HG03108 (cell line): Measurements from ENCODE around the gene KCNN2.

ENCODE experiments used
- ATAC-seq: cut with Tn5 transposase; IDR thresholded peaks from one replicate; pipeline ENCODE4 v1.9.1; 2021; ENCODE audit warnings: moderate library complexity; ENCODE audit not compliant: unreplicated experiment

The KCNN2 gene

GRCh38 chr5:114362197-114362976, 517 bp downstream of the KCNN2 start:
- peak; percentile 15 for ATAC-seq

GRCh38 chr5:114362977-114363761, 1.3 kb downstream of the KCNN2 start:
- ATAC-seq = no peak

- no peak for ATAC-seq
These were observed 2.0 kb downstream of the KCNN2 start for GRCh38 chr5:114363837-114364236.

GRCh38 chr5:114367029-114367428, 5.2 kb downstream of the KCNN2 start:
- ATAC-seq = no peak

GRCh38 chr5:114369680-114370417, 8.0 kb downstream of the KCNN2 start:
- no peak for ATAC-seq

- ATAC-seq = no peak
These were observed 15.4 kb downstream of the KCNN2 start for GRCh38 chr5:114377050-114377844.

- no peak for ATAC-seq
These were observed 16.1 kb downstream of the KCNN2 start for GRCh38 chr5:114377946-114378345.

GRCh38 chr5:114380721-114381120, 18.9 kb downstream of the KCNN2 start:
- no peak for ATAC-seq

- no peak for ATAC-seq
These were observed 25.6 kb downstream of the KCNN2 start for GRCh38 chr5:114387433-114387832.

- ATAC-seq = no peak
These were observed 28.6 kb downstream of the KCNN2 start for GRCh38 chr5:114390431-114390830.

- no peak for ATAC-seq
These were observed 29.5 kb downstream of the KCNN2 start for GRCh38 chr5:114391321-114391720.

GRCh38 chr5:114393159-114393558, 31.3 kb downstream of the KCNN2 start:
- no peak for ATAC-seq

GRCh38 chr5:114402206-114402605, 40.3 kb downstream of the KCNN2 start:
- ATAC-seq = no peak

GRCh38 chr5:114407783-114408182, 45.9 kb downstream of the KCNN2 start:
- no peak for ATAC-seq

- ATAC-seq = no peak
These were observed 47.0 kb downstream of the KCNN2 start for GRCh38 chr5:114408847-114409246.

GRCh38 chr5:114411380-114411931, 49.6 kb downstream of the KCNN2 start:
- no peak for ATAC-seq

- ATAC-seq = no peak
These were observed 50.8 kb downstream of the KCNN2 start for GRCh38 chr5:114412510-114413171.

GRCh38 chr5:114415760-114416159, 53.9 kb downstream of the KCNN2 start:
- ATAC-seq = no peak

- ATAC-seq = no peak
These were observed 54.4 kb downstream of the KCNN2 start for GRCh38 chr5:114416254-114416653.

- ATAC-seq = no peak
These were observed 55.6 kb downstream of the KCNN2 start for GRCh38 chr5:114417519-114417918.
